ENCODE results near the gene TUBB4B.

GRCh38 chr9:137212520-137212919 lies 28.6 kb upstream of the TUBB4B start:
- TF ChIP-seq POLR2A (IDR thresholded peaks at IDR 0.05), result no peak
- TF ChIP-seq CTCF (IDR thresholded peaks at IDR 0.05), result no peak

Measured in vagina (tissue), 2 donors.